Ureter (tissue), 1 donor: ENCODE data around the gene CFAP97D2. TPM values are rescaled to one million over a fixed set of nuclear protein-coding genes. Genes with fewer than 3 reads are reported as not detected.

Source experiments
- DNase-seq: peaks from one replicate; pipeline ENCODE4 v3.0.0-alpha.2; 2020; ENCODE audit warnings: low spot score
- total RNA-seq: library from RNA; stranded (reverse); gene quantifications from one replicate; pipeline ENCODE4 v1.2.4, GENCODE V29; 2023
- donor health status: DM: yes; HTN: yes; CAD: no.

Gene CFAP97D2
- total RNA-seq, 1 donor from 2014 or later, result not detected

DNA sequence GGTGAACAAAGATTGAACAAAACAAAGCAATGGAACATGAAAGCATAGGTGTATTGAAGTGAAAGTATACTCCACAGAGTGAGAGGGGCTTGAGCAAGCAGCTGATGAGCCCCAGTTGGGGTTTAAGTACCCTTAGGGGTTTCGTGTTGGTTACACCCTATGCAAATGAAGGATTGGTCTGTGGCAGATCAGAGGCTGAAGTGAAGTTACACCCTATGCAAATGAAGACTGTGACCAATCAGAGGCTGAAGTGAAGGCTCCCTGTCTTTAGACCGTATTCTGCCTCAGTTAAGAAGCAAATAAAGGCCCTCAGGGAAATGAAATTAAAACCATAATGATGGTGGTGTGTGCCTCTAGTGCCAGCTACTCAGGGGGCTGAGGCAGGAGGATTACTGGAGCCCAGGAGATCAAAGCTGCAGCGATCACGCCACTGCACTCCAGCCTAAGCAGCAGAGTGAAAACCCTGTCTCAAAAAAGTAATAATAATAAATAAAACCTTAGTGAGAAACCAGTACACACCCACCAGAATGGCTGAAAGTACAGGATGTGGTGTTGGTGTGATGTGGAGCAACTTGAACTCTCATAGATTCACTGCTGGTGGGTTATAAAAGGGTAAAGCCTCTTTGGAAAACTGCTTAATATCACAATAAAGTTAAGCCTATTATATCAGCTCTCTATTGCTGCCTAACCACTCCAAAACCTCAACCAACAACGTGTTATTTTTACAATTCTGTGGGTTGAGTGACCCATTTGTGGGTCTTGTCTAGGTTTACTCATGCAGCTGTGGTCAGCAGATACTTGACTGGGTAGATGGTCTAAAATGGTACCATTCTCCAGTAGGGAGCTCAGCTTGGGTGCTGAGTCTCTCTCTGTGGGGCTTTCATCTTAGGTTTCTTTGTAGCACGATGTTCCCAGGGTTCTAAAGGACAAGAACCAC lies 89.6 kb downstream of the CFAP97D2 start:
- DNase-seq, result no peak

DNA sequence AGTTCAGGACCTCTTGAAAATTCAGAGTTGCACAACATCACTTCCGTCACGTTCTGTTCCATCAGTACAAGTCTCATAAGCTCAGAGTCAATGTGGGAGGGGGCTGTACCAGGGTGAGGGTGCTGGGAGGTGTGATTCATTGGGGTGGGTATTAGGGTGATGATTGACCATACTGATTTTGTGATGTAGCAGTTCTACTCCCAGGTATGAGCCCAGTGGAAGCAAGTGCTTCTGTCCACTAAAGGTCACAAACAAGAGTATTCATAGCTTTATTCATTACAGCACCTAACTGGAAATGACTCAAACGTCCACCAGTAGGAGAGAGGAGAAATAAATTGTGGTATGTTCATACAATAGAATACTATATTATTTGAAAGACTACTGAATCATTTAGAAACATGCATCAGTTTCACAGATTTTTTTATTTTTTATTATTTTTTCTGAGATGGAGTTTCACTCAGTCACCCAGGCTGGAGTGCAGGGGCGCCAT lies 90.3 kb downstream of the CFAP97D2 start:
- no peak for DNase-seq

Other genes with a start within 250 kb of the CFAP97D2 start
- 7.5 TPM for gene C13orf46, start 205.2 kb upstream of the CFAP97D2 start, total RNA-seq
- 22.4 TPM for gene RASA3, start 46.6 kb upstream of the CFAP97D2 start, total RNA-seq
- 86.7 TPM for gene CDC16, start 55.6 kb downstream of the CFAP97D2 start, total RNA-seq
- 59.1 TPM for gene UPF3A, start 102.3 kb downstream of the CFAP97D2 start, total RNA-seq
- 23.0 TPM for gene CHAMP1, start 135.2 kb downstream of the CFAP97D2 start, total RNA-seq